GF-D8 (cell line): ENCODE results near the gene INS.
"Not testable (repeated sequence)": the region's sequence is repeated elsewhere in the genome, so short reads cannot be mapped to it uniquely, and the experiment has no call there.

Source experiments
- DNase-seq: peaks from one replicate; lab custom pipeline; 2025; lab: John Stamatoyannopoulos, UW

The INS gene

DNA sequence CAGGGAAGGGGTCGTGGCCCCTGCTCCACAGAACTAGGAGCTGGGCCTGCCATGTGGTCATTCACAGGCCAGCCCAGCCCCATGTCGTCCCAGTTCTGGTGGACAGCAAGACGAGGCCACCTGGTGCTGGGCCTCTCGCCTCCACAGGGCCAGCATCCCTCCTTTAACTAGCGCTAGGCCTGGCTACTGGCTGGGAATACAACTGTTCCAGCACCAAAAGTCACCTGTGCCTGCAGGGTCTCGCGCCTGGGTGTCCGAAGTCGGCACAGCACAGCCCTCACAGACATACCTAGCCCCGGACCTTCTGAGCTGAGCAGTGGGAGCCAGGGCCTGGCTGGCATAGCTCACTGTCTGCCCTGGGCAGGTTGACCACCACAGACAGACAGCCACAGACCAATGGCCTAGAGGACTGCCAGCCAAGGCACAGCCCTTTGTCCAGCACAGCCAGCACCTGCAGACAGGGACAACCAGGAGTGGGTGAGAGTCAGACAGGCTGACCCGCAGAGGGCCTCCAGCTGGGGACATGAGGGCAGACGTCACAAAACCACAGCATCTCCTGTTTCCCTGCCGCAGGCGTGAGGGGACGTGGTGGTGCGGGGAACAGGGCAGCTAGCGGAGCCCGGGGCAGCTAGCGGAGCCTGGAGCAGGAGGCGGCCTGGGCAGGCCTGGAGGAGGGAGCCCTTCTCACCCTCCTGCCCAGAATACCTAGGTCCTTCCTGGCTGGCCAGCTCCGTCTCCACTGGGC is 37.8 kb upstream of the INS start:
- DNase-seq: no peak

GRCh38 chr11:2197771-2198520 is 36.9 kb upstream of the INS start:
- no peak for DNase-seq

DNA sequence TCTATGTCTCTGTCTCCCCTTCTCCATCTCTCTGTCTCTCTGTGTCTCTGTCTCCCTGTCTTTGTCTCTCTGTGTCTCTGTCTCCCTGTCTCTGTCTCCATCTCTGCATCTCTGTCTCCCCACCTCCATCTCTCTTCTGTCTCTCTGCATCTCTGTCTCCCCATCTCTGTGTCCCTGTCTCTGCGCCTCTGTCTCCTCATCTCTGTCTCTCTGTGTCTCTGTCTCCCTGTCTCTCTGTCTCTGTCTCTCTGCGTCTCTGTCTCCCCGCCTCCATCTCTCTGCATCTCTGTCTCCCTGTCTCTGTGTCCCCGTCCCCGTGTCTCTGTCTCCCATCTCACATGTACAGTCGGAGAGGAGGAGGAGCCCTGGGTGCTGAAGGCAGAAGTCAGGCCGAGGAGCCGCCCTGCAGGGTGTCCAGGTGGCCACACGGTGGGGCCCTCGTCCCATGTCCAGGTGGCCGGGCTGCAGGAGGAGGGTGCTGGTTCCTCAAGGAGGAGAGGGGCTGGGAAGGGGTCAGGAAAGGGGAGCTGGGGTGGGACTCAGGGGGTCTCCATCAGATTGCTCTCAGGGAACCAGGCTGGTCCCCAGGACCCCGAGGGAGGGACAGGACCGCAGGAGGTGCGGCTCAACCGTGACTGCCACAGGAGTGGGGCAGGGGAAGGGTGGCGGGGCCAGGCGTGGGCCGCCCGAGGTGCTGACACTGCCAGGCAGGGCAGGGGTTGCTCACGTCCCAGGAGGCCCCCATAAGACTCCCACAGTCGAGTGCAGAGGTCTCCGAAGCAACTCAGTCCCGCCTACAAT is 36.2 kb upstream of the INS start:
- no peak for DNase-seq

GRCh38 chr11:2195756-2196088 is 34.7 kb upstream of the INS start:
- DNase-seq: no peak

- DNase-seq: no peak
Measured at GRCh38 chr11:2194877-2195755, 34.1 kb upstream of the INS start.

GRCh38 chr11:2193888-2194595 is 33.0 kb upstream of the INS start:
- DNase-seq: not testable (repeated sequence)

GRCh38 chr11:2193099-2193887 is 32.3 kb upstream of the INS start:
- no peak for DNase-seq

GRCh38 chr11:2192435-2192834 is 31.4 kb upstream of the INS start:
- no peak for DNase-seq

DNA sequence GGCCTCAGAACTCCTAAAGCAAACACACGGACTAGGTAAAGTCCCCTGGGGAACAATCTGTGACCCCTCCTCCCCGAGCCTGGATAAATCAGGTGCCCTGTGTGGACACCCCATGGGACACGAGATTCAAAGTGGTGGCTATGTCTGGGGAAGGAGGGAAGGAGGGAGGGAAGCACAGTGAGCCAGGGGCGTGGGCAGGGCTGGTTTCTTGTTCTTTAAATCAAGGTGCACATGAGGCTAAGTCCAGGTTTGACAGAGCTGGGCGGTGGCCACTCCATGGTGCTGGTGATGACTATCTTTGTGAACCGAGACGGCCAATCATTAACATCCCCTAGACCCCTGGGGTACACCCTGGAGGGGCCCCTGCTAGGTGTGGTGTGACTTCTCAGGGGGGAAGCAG is 30.9 kb upstream of the INS start:
- no peak for DNase-seq

DNA sequence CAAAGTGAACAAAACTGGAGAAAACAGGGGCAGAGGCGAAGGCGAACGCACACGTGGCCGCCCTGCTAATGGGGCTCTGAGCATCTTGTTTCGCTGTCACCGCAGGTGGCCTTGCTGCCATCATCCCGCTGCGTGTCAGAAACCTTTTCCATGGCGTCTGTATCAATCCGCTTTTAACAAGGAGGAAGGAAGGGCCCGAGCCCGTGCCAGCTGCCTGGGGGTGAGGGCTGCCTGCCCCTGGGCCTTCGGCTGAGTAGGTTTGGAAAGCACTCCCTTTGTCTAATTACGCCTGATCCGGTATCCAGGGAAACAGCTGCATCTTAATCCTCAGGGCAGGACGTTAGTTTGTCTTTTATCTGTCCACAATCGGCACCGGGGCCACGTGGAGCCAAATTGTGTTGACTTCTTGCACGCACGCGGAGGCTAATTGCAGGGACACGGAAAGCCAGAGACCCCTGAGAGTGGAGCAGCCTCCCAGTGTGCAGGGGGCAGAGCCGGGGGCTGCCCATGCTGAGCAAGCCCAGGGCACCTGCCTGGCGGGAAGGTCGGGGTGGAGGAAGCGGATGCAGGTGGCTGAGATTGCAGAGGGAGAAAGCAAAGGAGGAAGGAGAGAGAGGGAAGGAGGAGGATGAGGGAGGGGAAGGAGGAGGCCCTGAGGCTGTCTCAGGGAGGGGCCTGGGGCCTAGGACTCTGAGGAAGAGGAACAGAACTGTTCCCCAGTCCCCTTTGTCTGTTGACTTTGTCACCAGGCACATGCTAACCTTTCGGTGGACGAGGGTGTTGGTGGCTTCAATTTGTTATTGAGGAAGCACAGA is 29.9 kb upstream of the INS start:
- peak; percentile 42 for DNase-seq

DNA sequence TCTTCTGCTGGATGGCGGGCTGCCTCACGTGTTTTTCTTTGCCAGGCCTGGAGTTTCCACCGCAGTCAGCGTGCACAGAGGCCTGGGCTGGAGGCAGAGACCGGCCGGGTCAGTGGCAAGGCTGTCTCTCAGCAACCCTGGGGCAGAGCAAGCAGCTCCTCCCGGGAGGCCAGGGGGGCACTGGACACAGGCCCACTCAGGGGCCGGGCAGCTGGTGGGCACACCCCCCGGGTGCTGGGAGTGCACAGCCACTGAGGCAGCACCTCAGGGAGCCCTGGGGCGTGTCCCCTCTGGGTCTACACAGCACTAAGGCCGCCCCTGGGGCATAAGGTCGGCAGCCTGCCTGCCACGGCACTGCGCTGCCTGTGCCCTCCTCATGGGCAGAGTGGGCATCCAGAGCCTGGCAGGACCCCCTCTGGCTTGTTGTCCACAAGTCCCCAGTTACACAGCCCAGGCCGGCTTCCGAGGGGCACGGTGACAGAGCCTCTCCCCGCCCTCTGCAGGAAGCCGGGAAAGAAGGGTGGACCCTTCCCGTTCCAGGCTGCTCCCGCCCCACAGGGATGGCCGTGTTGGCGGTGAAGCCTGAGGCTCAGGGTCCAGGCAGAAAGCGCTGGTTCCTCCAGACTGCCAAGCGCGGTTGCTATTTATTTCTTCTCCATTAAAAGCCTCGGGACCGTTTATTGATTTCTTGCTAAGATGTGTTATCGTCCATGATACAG is 29.1 kb upstream of the INS start:
- no peak for DNase-seq

DNA sequence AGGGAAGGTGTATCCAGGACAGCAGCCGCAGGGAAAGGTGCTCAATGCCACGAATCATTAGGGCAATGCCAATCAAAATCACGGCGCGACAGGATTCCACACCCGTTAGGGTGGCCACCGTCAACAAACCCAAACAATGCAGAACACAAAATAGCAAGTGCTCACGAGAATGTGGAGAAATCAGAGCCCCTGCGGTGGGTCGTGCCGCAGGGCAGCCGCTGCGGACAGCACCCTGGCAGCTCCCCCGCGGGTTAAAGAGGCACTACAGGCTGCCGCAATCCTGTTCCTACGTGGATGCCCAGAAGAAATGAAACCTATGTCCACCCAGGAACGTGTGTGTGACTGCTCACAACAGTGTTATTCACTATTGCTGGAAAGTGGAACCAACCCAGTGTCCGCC is 27.7 kb upstream of the INS start:
- DNase-seq: no peak

DNA sequence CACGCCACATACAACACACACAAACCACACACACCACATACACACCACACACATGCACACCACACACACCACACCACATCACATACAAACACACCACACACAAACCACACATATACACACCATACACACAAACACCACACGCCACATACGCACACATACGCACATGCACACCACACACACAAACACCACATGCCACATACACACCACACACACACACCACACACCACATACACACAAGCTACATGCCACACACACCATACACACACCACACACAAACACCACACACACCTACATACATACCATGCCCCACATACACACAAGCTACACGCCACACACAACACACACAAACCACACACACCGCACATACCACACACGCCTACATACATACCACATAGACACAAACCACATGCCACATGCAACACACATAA is 26.3 kb upstream of the INS start:
- no peak for DNase-seq

GRCh38 chr11:2186669-2187279 is 25.8 kb upstream of the INS start:
- peak; percentile 1 for DNase-seq

GRCh38 chr11:2185324-2186085 is 24.5 kb upstream of the INS start:
- DNase-seq: no peak

DNA sequence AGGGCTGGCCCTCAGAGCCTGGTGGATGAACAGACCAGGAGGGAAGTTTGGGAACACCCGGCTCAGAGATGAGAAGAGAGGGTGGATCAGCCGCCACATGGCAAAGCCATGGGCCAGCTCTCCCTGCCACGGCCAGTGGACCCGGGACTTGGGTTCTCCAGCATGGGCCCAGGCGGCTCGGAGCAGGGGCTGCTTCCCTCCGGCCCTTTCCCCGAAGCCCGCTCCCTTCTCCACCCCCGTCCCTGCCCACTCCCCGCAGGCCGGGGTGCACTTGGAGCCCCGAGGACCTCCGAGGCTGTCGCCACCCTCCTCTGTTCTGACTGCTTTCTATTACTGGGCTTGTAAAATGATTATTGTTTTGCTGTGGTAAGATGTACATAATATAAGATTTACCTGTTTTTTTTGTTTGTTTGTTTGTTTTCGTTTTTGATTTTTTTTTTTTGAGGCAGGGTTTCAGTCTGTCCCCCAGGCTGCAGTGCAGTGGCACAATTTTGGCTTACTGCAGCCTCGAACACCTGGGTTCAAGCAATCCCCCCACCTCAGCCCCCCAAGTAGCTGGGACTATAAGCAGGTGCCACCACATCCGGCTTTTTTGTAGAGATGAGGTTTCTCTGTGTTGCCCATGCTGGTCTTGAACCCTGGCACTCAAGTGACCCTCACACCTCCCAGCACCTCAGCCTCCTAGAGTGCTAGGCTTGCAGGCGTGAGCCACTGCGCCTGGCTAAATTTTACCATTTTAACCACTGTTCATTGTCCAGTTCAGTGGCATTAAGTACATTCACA is 21.9 kb upstream of the INS start:
- no peak for DNase-seq

GRCh38 chr11:2182075-2182474 is 21.1 kb upstream of the INS start:
- DNase-seq: no peak
